NCI-H2227 (cell line): ENCODE measurements around the gene RNASE4.

Experiments
- DNase-seq: peaks from one replicate; lab custom pipeline; 2025; ENCODE audit not compliant: unreplicated experiment; lab: John Stamatoyannopoulos, UW

Gene RNASE4

DNA sequence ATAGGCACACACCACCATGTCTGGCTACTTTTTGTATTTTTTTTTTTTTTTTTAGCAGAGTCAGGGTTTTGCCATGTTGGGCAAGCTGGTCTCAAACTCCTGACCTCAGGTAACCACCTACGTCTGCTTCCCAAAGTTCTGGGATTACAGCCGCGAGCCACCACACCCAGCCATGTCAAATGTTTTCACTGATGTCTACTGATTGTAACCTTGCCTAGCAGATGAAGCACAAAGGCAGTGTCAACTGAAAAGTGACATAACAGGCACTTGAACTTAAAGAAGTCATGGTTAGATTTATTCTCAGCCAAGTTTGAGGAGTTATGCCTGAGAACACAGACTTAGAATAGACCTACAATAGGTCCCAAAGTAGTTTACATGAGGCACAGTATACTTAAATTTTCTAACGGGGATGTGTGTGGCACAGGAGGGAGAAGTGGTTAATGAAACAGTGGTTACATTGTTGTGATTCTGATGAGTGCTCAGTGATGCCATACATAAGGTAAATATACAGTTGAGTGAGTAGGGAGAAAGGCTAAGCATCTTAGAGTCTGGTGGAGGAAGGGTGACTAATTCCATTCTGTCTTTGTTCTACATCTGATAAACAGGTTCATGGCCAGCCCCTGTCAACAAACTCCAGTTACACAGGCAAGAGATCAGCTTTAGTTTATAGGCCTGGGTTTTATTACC, 12.6 kb upstream of the RNASE4 start:
- no peak for DNase-seq

GRCh38 chr14:20675669-20676068, 8.7 kb upstream of the RNASE4 start:
- DNase-seq, result no peak

DNA sequence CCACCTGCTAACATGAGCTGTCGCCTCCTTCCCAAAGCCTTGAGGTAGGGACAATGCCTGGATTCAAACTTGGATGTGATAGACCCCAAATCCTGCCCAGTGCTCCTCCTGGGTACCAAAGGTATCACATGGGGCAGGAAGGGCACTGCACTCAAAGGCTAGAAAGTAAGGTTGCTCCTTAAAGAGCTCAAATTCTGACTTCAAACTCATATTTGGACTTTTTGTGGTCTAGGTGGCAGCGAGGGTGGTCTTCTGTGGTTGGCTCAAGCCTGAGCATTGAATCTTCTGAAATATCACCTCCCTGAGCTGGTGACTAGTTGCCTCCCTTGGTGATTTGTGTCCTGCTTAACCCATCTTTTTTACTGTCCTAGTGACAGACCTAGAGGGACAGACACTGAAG, 8.3 kb upstream of the RNASE4 start:
- no peak for DNase-seq

DNA sequence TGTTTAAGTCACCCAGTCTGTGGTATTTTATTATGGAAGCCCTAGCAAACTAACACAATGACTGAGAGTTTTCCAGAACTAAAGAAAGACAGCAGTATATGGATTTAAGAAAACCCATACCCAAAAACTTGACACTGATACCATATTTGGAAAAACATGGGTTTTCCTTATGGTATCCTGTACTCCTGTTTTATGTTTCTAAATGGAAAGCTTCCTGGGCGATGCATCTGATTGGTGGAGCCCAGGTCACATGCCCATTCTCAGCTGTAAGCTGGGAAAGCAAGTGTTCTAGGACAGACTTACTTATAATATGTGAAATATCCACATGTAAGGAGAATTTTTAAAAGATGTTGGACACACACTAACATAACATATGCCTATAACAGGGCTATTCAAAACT, 4.5 kb upstream of the RNASE4 start:
- DNase-seq, result peak; percentile 62

DNA sequence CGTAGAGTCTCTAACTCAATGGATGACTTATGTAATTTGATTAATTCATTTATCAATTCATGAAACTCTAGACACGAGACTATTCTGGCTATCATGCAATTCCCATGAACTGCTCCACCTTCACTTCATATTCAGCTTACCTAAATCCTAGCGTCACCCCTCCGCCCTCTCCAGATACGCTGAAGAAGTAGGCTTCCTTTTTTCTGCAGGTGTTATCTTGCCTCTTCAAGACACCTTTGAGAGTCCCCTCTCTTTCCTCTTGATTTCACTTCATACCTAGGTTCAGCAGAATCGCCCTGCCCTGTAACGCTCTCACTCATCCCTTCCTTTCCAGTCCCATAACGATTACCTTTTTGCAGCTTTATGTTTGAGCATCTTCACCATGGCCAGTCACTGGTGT, 4.0 kb upstream of the RNASE4 start:
- no peak for DNase-seq

DNA sequence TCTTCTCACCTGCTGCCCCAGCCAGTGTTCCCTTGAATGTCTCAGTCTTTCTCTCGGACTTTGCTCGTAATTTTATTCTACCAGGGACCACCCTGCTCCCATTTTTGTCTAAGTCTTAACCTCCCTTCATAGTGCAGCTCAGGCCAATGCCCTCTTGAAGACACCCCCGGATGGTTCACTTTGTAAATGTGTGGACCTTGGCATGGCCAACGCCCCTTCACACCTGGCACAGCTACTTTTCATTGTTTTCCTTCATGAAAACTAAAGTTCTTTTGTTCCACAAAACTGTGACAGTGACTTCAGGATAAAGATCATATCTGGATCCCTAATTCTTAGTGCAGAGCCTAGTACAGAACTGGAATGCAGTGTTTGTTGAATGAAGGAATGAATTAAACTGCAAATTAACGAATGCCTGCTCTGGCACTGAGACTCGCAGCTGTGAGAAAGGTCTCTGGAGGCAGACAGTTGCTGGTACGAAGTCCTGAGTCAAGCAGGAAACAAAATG, 3.5 kb upstream of the RNASE4 start:
- no peak for DNase-seq

DNA sequence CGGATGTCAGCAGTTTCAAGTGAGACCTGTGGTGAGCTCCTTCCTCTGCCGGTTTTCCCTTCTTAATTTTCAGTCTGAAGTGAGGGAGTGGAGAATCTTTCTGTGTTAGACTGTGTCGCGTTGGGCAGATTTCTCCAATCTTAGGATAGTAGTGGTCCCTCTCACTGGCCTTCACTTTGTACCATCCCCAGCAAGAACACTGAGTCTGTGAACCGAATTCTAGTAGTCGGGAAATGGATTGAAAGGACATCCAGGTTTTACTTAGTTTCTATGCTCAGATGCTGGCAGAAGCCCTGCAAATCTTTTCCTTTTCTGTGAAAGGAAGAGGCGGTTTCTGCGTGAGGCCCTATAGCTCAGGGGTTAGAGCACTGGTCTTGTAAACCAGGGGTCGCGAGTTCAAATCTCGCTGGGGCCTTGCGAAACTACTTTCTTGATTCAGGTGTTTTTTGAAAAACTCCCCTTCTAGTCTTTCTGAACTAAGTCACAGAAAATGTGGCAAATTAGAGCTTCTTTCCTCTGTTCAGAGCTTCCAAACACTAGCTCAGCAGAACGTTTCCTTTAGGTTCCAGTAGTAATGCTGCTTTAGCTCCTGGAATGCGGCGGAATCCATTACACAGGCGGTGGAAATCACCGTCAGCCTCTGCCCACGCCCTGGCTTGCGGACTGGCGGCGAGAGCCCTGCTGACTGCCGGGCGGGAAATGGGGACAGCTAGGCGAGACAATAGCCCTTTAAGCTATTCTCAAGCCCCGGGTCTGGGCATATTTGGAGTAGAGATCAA, 2.8 kb upstream of the RNASE4 start:
- DNase-seq, result peak; percentile 83

DNA sequence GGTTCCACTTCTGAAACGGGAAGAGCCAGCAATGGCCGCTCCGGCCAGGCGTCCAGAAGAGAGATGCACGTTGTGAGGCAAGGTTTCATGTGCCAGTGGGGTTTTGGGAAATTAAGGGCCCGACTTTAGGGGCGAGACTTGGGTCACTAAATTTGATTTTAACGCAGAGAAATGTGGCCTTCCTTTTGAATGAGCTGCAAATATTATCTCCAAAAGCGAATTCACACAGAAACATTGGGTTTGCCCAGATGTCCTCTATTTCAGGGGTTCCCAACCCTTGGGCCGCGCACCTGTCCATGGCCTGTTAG, 2.3 kb upstream of the RNASE4 start:
- no peak for DNase-seq

- peak; percentile 92 for DNase-seq
Measured at GRCh38 chr14:20682435-20683124, 1.8 kb upstream of the RNASE4 start.

GRCh38 chr14:20683125-20683890, 1.1 kb upstream of the RNASE4 start:
- DNase-seq, result peak; percentile 89

GRCh38 chr14:20684662-20685456, 499 bp downstream of the RNASE4 start:
- DNase-seq, result no peak

DNA sequence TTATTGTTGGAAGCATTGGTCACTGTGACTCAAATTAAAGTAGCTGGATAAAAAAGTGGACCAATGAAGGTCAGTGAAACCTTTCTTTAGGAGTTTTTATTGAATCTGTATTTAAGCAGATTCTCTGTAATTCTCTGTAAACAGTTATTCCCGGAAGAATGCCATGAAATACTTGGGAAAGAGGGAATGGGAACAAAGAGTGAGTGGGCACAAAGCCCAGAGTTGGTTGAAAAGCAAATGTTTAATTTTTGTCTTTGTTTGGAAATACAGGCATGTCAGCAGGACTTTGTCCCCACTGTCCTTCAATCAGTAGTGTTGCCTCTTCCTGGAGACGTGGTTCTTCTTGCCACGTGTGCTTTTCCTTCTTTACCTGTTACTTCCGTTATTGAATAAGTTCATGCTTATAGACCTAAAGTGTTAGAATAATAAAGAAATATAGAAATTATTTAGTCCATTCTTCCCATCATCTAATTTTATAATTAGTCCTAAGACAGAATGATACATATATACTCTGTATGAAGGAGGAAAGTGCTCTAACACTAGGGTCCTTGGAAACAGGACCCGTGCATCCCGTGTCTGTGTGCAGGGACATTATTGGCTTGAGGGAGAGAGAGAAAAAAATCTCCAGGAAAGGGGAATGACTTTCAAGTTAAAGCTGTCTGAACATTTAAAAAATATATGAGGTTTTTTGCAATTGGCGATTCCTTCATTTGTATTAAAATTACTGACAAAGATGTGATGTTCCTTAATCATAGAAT, 2.2 kb downstream of the RNASE4 start:
- no peak for DNase-seq

DNA sequence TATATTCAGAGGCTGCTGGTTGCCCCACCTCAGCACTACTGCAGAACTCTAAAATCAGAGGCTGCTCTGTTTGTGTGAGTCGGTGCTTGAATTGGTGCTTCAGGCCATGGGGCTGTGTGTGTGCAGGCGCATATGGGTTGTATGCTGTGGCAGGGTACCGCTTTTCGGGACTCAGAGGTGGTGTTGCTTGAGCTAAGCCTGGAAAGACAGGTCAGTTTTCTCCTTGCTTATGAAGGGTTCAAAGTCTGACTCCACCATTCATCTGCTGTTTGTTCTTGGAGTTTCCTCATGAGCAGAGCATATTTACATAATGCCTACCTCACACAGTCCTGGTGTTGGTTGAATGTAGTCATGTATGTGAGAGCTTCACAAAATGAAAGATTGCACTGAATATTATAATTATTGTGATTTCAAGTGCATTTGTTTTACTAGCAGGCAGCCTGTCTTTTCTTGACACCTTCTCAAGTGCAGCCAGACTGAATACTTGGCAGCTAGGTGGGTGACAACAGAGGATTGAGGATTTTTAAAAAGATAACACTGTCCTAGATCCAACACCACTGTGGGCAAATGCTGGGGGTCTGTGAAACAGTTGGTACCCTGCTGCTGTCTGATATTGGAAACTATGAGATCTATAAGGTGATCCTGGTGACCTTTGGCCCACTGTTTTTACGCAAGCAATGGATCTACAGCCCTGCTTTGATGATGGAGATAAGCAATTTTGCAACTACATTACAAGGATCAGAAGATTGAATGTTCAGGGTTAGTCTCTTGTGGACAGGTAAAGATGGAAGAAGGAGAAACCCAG, 3.2 kb downstream of the RNASE4 start:
- no peak for DNase-seq

DNA sequence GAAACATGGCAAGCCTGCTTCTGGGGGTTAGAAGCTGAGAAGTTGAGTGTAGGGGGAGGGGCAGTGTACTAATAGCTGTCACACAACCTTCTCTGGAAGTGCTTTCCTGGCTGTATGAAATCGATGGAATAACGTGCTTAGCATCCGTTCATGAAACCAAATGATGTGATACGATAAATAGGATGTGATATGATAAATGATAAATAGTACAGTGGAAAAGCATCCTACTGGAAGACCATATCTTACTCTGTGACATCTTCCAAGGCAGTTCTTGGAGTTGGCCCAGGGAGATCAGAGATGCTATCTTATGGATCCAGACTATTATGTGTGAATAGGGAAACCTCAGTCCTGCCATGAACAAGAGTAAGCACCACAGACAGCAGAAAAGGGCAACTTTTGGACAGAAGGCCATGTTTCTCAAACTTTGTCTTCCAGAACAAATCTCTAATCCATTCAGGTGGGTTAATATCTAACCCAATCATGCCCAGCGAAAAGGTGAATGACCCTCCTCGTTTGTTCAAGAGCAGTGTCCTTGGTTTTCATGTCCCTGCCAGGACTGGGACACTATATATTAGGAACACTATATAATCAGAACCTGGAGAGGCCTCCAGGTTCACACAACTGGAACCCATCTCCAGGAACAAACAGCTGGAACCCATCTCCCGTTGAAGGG, 3.9 kb downstream of the RNASE4 start, which contains the start of gene ANG:
Gene ANG, plus strand, starts transcription at position 598 of the 673 bp plus-strand sequence. CDS start 4,801 bp downstream, outside the sequence.
- no peak for DNase-seq

GRCh38 chr14:20690848-20691640, 6.7 kb downstream of the RNASE4 start:
- DNase-seq, result peak; percentile 69

GRCh38 chr14:20692116-20692751, 7.9 kb downstream of the RNASE4 start:
- peak; percentile 38 for DNase-seq

GRCh38 chr14:20696764-20697163, 12.4 kb downstream of the RNASE4 start:
- no peak for DNase-seq
